Hematopoietic multipotent progenitor cell treated with erythropoietin and hydrocortisone succinate and interleukin-3 and kit ligand, for 17 days (in vitro differentiated cells): ENCODE measurements around the gene ADGRE3.
"Not testable (repeated sequence)": the region's sequence is repeated elsewhere in the genome, so short reads cannot be mapped to it uniquely, and the experiment has no call there.

Source experiments
- DNase-seq: peaks from one replicate; pipeline ENCODE4 v3.0.0-alpha.2; 2015; ENCODE audit warnings: low spot score

The ADGRE3 gene

GRCh38 chr19:14661372-14661924 is 13.2 kb downstream of the ADGRE3 start:
- DNase-seq = no peak

- DNase-seq = no peak
These were observed 14.7 kb downstream of the ADGRE3 start for GRCh38 chr19:14659874-14660489.

GRCh38 chr19:14655726-14656125 is 18.9 kb downstream of the ADGRE3 start:
- no peak for DNase-seq

- DNase-seq = no peak
These were observed 19.7 kb downstream of the ADGRE3 start for GRCh38 chr19:14654786-14655560.

- DNase-seq = no peak
These were observed 24.5 kb downstream of the ADGRE3 start for GRCh38 chr19:14650161-14650560.

- DNase-seq = no peak
These were observed 25.6 kb downstream of the ADGRE3 start for GRCh38 chr19:14649020-14649419.

GRCh38 chr19:14648506-14648905 is 26.1 kb downstream of the ADGRE3 start:
- DNase-seq = no peak

- DNase-seq = no peak
These were observed 34.9 kb downstream of the ADGRE3 start for GRCh38 chr19:14639536-14640277.

GRCh38 chr19:14632286-14632685 is 42.4 kb downstream of the ADGRE3 start:
- no peak for DNase-seq

GRCh38 chr19:14629557-14629956 is 45.1 kb downstream of the ADGRE3 start:
- no peak for DNase-seq

GRCh38 chr19:14624491-14624890 is 50.2 kb downstream of the ADGRE3 start:
- not testable (repeated sequence) for DNase-seq

- DNase-seq = no peak
These were observed 55.2 kb downstream of the ADGRE3 start for GRCh38 chr19:14619404-14619803.

- DNase-seq = no peak
These were observed 58.2 kb downstream of the ADGRE3 start for GRCh38 chr19:14616407-14616806.

- DNase-seq = no peak
These were observed 59.0 kb downstream of the ADGRE3 start for GRCh38 chr19:14615623-14616022.

- no peak for DNase-seq
These were observed 60.6 kb downstream of the ADGRE3 start for GRCh38 chr19:14614099-14614412.

- not testable (repeated sequence) for DNase-seq
These were observed 61.1 kb downstream of the ADGRE3 start for GRCh38 chr19:14613399-14614098.

- DNase-seq = no peak
These were observed 62.0 kb downstream of the ADGRE3 start for GRCh38 chr19:14612657-14613056.

- not testable (repeated sequence) for DNase-seq
These were observed 62.4 kb downstream of the ADGRE3 start for GRCh38 chr19:14612242-14612641.

- DNase-seq = no peak
These were observed 63.6 kb downstream of the ADGRE3 start for GRCh38 chr19:14611051-14611450.

GRCh38 chr19:14606627-14607026 is 68.0 kb downstream of the ADGRE3 start:
- no peak for DNase-seq

- no peak for DNase-seq
These were observed 70.7 kb downstream of the ADGRE3 start for GRCh38 chr19:14603990-14604387.

GRCh38 chr19:14599548-14600147 is 75.0 kb downstream of the ADGRE3 start:
- no peak for DNase-seq
